ENCODE measurements around the gene NRCAM. TPM values are rescaled to one million over a fixed set of nuclear protein-coding genes. Genes with fewer than 3 reads are reported as not detected.

The NRCAM gene
- total RNA-seq, 1 experiment from 2014 or later = 45.7 TPM

DNA sequence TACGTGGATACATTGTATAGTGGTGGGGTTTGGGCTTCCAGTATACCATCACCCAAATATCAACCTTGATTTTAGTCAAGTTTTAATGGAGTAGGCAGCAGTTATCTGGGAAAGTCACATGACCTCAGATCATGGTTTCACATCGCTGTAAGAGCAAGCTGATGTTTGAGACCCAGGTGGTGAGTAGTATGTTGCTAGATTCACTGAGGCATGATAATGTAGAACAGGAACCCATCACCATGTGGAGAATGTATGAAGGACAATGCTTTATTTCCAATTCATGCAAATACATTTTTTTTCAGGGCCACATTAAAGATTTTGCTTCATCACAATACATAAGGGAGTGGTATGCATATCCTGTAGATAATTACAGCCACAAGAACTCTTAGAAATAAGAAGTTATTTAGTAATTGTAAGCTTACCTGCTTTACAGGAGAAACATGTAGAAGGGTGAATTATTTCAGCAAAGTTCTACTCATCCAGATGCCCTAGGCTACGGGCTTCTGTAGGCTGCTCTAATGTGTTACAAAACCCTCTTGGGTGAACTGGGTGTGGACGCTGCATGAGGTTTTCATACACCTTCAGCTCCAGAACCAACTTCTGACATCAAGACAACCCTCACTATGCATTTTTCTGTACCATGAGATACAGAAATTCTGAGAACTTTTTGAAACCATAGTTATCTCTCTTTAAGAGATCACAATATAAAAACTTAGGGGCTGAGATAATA is 298.5 kb downstream of the NRCAM start:
- CTCF ChIA-PET = no interaction called here
- TF ChIP-seq, protein P1, sequence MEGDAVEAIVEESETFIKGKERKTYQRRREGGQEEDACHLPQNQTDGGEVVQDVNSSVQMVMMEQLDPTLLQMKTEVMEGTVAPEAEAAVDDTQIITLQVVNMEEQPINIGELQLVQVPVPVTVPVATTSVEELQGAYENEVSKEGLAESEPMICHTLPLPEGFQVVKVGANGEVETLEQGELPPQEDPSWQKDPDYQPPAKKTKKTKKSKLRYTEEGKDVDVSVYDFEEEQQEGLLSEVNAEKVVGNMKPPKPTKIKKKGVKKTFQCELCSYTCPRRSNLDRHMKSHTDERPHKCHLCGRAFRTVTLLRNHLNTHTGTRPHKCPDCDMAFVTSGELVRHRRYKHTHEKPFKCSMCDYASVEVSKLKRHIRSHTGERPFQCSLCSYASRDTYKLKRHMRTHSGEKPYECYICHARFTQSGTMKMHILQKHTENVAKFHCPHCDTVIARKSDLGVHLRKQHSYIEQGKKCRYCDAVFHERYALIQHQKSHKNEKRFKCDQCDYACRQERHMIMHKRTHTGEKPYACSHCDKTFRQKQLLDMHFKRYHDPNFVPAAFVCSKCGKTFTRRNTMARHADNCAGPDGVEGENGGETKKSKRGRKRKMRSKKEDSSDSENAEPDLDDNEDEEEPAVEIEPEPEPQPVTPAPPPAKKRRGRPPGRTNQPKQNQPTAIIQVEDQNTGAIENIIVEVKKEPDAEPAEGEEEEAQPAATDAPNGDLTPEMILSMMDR (conservative IDR thresholded peaks at IDR 0.05; ENCODE audit: low read depth, low read length) = no peak

DNA sequence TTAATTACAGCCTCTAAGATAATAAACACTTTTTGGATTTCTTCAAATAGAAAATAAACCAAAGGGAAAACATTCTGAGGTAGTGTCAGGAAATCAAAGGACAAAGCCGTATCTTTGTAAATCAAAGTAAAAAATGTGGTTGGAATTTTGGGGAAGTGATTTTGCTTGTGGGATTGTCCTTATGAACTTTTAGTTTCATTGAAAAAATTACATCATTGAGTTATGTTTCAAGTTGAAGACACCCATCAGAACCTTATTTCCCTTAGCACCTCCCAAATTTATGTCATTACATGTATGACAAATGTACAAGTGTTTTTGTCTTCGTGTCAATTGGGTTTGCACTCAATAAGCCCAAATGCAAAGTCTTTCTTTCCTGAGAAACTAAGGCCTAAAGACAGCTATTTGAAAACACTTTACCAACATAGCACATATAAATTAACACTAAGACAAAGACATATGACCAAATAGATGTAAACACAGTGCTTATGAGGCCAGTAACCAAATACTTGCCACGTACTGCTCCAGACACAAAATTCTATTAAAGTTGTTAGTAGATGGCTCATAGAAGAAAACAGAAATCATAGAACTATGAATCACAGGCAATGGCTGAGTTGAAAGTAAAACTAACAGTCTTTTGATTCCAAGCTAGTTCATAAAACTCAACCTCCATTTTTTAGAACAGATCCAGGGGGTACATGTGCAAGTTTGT is 299.2 kb downstream of the NRCAM start:
- Histone ChIP-seq H3K27me3 (replicated peaks; ENCODE audit: insufficient read depth, low read depth, low read length, poor library complexity) (no peaks in the 10 kb centered on the region), H3K9me3 (ENCODE audit: low read depth, low read length, poor library complexity, severe bottlenecking) (no peaks in the 10 kb centered on the region), H3K27ac (ENCODE audit: low read depth, low read length, poor library complexity, severe bottlenecking) (no peak overlapping the region), H3K4me1 (ENCODE audit: insufficient read depth, low read length, poor library complexity, severe bottlenecking) (no peaks in the 10 kb centered on the region), H3K4me3 (ENCODE audit: low read depth, low read length, poor library complexity, severe bottlenecking) (no peak overlapping the region), H3K36me3 (ENCODE audit: insufficient read depth, low read length, poor library complexity, severe bottlenecking) (no peaks in the 10 kb centered on the region)
- no peak for DNase-seq (ENCODE audit: low spot score)
- ChIA-PET CTCF (no interaction called here), POLR2A (ENCODE audit: low non-redundant PET) (no interaction called here)
- intact Hi-C loops (cut with micrococcal nuclease; ENCODE audit: unreplicated experiment) = no loop called here
- BruUV-seq (replicated peaks) = no TSS peak
- TF ChIP-seq EZH2 (IDR thresholded peaks at IDR 0.05; ENCODE audit: borderline replicate concordance, low read depth, low read length, poor library complexity, severe bottlenecking) = no peak
- TF ChIP-seq, protein P1 (conservative IDR thresholded peaks at IDR 0.05; ENCODE audit: low read depth, low read length) = no peak

More for the DNA sequence above, 298.5 kb downstream of the NRCAM start:
- Histone ChIP-seq H3K27ac (ENCODE audit: low read depth, low read length, poor library complexity, severe bottlenecking) (no peak overlapping the region), H3K4me1 (ENCODE audit: insufficient read depth, low read length, poor library complexity, severe bottlenecking) (no peaks in the 10 kb centered on the region), H3K27me3 (replicated peaks; ENCODE audit: insufficient read depth, low read depth, low read length, poor library complexity) (no peaks in the 10 kb centered on the region), H3K9me3 (ENCODE audit: low read depth, low read length, poor library complexity, severe bottlenecking) (no peaks in the 10 kb centered on the region), H3K4me3 (ENCODE audit: low read depth, low read length, poor library complexity, severe bottlenecking) (no peak overlapping the region), H3K36me3 (ENCODE audit: insufficient read depth, low read length, poor library complexity, severe bottlenecking) (no peaks in the 10 kb centered on the region)
- DNase-seq (ENCODE audit: low spot score) = no peak
- intact Hi-C loops (cut with micrococcal nuclease; ENCODE audit: unreplicated experiment) = no loop called here
- no TSS peak for BruUV-seq (replicated peaks)
- POLR2A ChIA-PET (ENCODE audit: low non-redundant PET) = no interaction called here

DNA sequence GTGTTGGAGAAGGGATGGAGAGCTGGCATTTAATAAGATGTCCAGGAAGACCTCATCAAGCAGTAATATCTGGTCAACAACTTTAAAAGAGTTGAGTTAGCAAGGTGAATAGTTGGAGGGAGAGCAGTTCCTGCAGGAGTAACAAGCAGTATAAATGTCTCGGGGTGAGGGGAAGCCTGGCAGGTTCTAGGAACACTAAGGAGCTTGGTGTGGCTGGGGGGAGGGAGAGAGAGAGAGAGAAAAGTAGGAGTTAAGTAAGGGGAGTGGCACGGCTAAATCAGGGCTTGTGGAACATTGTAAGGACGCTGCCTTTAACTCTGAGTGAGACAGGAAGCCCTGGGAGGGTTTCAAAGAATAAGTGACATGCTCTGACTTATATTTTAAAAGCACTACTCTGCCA is 304.0 kb downstream of the NRCAM start:
- Histone ChIP-seq H3K4me3 (ENCODE audit: low read depth, low read length, poor library complexity, severe bottlenecking) (no peak overlapping the region), H3K27ac (ENCODE audit: low read depth, low read length, poor library complexity, severe bottlenecking) (no peak overlapping the region), H3K27me3 (replicated peaks; ENCODE audit: insufficient read depth, low read depth, low read length, poor library complexity) (no peaks in the 10 kb centered on the region), H3K36me3 (ENCODE audit: insufficient read depth, low read length, poor library complexity, severe bottlenecking) (no peaks in the 10 kb centered on the region), H3K9me3 (ENCODE audit: low read depth, low read length, poor library complexity, severe bottlenecking) (no peaks in the 10 kb centered on the region), H3K4me1 (ENCODE audit: insufficient read depth, low read length, poor library complexity, severe bottlenecking) (no peaks in the 10 kb centered on the region)
- ChIA-PET CTCF (no interaction called here), POLR2A (ENCODE audit: low non-redundant PET) (no interaction called here)
- no peak for TF ChIP-seq EZH2 (IDR thresholded peaks at IDR 0.05; ENCODE audit: borderline replicate concordance, low read depth, low read length, poor library complexity, severe bottlenecking)
- TF ChIP-seq, protein P1 (conservative IDR thresholded peaks at IDR 0.05; ENCODE audit: low read depth, low read length) = no peak
- intact Hi-C loops (cut with micrococcal nuclease; ENCODE audit: unreplicated experiment) = no loop called here
- BruUV-seq (replicated peaks) = no TSS peak
- no peak for DNase-seq (ENCODE audit: low spot score)

Measured in A673 (cell line).